A673 (cell line): Measurements from ENCODE around the gene HYAL3.

Source experiments
- CTCF ChIP-seq: fragments of 300-800, 200-600 bp; sonication (generic); conservative IDR thresholded peaks from 2 replicates; pipeline ENCODE4 v1.5.1; 2017; ENCODE audit warnings: low read depth, mild to moderate bottlenecking, antibody characterized with exemption, low read length, moderate library complexity, mixed read lengths
- EZH2 ChIP-seq: fragments of 200-600 bp; sonication (generic); IDR thresholded peaks from 2 replicates; pipeline ENCODE4 v1.6.1; 2017; ENCODE audit warnings: borderline replicate concordance, low read depth, mild to moderate bottlenecking, mixed read lengths, antibody characterized with exemption, low read length; ENCODE audit not compliant: poor library complexity, severe bottlenecking

- TF ChIP-seq CTCF (no peak), EZH2 (no peak)
Observed at GRCh38 chr3:50314342-50314741, 15.1 kb upstream of the HYAL3 start.
